8988T (cell line): Measurements from ENCODE around the gene SMG9.
"Not testable (repeated sequence)": the region's sequence is repeated elsewhere in the genome, so short reads cannot be mapped to it uniquely, and the experiment has no call there.

Source experiments
- DNase-seq: peaks from one replicate; pipeline ENCODE4 v3.0.0; 2011

The SMG9 gene

DNA sequence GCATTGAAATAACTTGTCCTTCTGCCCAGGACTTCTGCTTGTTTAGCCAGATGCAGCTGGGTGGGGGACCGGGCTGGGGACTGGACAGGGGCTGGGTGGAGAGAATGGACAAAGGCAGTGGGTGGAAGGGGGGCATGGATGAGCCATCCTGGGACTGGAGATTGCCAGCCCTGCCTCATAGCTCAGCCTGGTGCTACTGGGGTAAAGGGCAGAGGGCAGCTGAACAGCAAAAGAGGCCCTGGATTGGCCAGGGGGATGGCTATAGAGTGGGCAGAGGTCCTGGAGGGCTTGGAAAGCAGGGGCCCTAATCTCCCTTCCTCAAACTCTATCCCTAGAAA, 67.1 kb downstream of the SMG9 start:
- DNase-seq = no peak

DNA sequence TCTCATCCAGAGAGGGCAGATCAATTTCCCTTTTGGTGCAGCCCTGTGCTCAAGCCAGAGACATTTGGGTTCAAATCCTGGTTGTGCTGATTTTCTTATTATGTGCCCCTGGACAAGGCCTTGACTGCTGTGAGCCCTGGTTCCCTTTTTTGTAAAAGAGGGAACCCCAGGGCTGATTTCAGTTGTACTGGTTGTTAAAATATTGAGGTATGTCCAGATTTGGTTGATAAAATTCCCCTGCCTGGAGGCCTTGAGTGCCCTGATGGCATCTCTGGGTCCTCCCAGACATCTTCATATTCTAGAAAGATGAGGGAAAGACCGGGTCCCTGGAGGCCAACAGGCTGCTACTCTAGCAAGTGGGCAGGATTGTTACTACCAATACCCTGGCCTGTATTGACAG, 70.4 kb downstream of the SMG9 start:
- no peak for DNase-seq

DNA sequence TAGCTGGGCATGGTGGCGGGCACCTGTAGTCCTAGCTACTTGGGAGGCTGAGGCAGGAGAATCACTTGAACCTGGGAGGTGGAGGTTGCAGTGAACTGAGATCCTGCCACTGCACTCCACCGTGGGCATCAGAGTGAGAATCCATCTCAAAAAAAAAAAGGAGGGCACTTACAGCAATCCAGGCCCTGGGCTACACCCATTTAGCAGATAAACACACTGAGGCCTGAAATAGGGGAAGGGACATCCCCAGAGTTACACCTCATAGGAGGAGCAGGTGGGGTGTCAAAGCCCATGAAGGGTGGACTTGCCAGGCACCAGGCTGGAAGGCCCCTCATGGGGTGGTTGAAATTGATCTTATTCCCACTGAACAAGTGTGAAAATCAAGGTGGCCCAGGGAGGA, 70.9 kb downstream of the SMG9 start:
- DNase-seq = no peak

DNA sequence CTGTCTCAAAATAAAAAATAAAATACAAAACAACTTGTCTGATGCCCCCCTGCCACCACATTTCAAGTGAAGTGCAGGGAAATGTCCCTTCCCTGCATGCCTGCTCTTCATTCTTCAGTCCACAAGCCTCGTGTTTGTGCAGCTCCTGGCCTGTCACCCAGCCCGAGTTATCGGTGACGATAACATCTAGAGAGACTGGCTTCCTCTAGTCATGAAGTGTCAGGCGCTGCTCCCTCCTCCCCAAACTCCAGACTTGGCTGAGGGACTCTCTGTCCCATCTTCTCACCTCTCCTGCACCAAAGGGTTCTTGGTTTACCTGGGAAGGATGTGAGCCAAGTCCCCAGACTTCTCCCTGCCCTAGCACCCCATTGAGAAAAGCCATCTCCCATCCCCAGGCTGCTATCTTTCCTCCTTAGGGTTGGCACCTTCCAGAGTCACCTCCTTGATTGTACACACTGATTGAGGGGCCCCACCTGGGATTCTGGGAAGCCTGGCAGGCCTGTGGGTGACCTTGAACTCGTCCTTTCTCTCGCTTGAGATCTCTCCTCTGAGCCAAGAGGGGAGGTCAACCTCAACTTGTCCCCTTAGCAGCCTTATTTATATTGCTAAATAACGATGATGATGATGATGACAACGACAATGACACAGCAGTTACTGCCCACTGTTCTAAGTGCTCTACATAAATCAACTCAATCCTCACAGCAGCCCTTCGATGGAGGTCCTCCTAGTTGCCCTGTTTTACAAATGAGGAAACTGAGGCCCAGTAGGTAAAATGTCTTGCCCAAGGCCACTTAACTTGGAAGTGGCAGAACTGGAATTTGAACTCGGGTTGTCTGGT, 71.7 kb downstream of the SMG9 start:
- DNase-seq = no peak

DNA sequence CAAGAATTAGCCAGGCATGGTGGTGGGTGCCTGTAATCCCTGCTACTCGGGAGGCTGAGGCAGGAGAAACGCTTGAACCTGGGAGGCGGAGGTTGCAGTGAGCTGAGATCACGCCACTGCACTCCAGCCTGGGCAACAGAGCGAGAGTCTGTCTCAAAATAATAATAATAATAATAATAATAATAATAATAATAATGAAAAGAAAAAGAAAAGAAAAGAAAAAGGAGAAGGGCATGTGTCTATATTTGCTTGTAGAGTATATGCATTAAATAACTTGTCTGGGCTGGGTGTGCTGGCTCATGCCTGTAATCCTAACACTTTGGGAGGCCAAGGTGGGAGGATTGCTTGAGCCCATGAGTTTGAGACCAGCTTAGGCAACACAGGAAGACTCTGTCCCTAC, 72.5 kb downstream of the SMG9 start:
- DNase-seq = not testable (repeated sequence)

DNA sequence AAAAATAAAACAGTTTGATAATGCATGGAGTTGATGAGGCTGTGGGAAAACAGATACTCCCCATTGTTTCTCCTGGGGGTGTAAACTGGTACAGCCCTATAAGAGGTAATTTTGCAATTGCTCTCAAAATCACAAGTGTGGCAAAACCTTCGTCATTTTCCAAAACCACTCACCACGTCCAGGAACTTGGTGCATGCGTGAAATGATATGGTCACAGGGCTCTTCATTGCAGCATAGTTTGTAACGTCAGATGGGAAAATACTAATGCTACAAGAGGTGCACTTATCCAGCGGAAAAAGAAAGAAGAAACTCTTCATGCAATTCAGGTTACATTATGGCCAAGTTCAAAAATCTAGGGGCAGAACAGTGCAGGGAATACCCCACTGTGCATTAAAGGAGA, 72.9 kb downstream of the SMG9 start:
- DNase-seq = no peak

DNA sequence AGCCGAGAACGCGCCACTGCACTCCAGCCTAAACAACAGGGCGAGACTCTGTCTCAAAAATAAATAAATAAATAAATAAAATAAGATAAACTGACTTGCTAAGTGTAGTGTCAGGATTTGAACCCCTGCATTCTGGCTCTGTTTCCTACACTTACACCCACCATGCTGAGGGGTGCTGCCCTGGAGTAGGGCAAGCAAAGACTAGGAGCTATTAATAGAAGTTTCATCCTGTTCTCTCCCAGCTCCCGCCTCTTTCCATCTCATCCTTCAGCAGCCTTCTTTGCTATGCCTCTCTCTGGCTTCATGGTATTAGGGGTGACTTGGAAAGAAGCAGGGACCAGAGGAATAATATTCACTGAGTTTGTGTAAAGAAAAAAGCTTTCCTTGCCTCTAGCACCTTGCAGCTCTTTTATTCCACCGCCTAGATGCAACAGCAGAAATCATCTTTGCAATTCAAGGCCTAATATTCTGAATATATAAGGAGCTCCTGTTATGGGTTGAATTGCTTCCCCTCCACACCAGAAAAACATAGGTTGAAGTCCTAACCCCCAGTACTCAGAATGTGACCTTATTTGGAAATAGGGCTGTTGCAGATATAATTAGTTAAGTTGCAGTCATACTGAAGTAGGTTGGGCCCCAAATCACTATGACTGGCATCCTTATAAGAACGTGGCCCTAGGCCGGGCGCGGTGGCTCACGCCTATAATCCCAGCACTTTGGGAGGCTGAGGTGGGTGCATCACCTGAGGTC, 76.1 kb downstream of the SMG9 start:
- DNase-seq = no peak
